ENCODE data around the gene CARM1.
A peak's percentile ranks its signal among the peaks of the same experiment; 100 is the strongest.

Gene CARM1

DNA sequence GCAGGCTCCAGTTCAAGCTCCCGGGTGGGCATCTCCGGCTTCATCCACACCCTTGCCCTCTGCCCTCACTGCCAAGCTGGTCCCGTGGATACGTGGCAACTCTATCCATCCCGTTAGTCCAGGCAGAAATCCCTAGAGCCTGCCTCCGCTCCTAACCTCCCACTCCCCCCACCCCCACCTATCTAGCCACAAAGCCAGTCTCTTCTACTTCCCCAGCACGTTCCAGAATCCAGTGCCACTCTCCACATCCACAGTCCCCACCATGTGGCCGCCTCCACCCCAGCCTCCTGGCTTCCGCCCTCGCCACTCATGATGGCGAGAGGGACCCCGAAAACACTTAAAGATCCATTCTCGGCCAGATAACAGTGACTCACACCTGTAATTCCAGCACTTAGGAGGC, 53.2 kb downstream of the CARM1 start:
- 0 out of 2 replicates have a peak, but pooled peaks cover 2% of the 10 kb centered on the region for H3F3A ChIP-seq (ENCODE audit: insufficient read depth, low read length)
- H4K20me1 ChIP-seq (ENCODE audit: insufficient read depth, low read length) = no peaks in the 10 kb centered on the region

DNA sequence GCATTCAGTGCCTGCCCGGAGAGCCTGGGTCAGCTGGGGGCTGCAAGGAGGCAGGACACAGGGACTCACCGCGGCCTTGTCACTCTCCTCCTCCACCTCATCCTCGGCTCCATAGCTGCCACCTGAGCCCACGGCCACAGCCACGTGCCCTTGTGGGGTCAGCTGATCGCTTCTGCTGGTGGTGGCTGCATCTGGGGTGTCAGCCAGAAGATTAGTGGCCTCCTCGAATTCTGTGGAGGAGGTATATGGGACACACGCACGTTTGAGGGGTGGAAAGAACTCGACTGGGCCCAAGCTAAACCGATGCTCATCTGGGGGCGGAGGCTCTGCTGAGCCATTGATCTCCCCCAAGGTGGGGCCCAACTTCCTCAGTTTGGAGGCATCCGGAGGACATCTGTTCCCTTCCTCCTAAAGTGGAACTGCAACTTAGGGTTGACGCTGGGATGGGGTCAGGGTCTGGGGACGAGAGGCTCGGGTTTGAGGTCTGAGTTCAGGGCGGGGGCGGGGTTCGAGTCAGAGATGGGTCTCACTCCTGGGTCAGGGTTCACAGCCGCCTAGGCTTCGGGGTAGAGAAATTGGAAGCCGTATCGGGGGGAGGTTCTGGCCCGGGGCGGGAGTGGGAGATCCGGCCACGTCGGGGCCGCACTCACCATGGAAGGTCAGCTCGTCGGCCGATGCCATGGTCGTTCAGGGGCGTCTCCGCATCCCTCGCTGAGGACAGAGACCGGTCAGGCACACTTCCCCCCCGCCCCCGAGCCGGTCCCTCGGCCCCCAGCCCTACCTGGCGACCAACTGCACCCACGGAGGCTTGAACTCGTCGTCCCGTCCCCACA, 56.6 kb downstream of the CARM1 start:
- Histone ChIP-seq H3K36me3 (replicated peaks; ENCODE audit: insufficient read depth, low read length) (no peaks in the 10 kb centered on the region), H3K9ac (ENCODE audit: low read length) (peak overlapping the region; percentile 75), H3K27ac (ENCODE audit: low read length) (no peak overlapping the region), H3K79me2 (ENCODE audit: low read length) (peaks cover 53% of the 10 kb centered on the region), H3K9me3 (replicated peaks; ENCODE audit: insufficient read depth, low read length) (no peaks in the 10 kb centered on the region), H3K9me2 (replicated peaks; ENCODE audit: insufficient read depth, low read length) (no peaks in the 10 kb centered on the region), H2AFZ (ENCODE audit: low read length) (peak overlapping the region; percentile 79), H3K27me3 (replicated peaks; ENCODE audit: insufficient read depth, low read length) (no peaks in the 10 kb centered on the region), H3K4me2 (ENCODE audit: low read depth, low read length) (peak overlapping the region; percentile 95), H3K4me1 (ENCODE audit: low read length) (peaks cover 10% of the 10 kb centered on the region), H3F3A (ENCODE audit: insufficient read depth, low read length) (0 out of 2 replicates have a peak, but pooled peaks cover 6% of the 10 kb centered on the region), H4K20me1 (ENCODE audit: insufficient read depth, low read length) (no peaks in the 10 kb centered on the region), H3K4me3 (ENCODE audit: low read length) (peak overlapping the region; percentile 97)
- no peak for DNase-seq
- TF ChIP-seq EZH2 (optimal IDR thresholded peaks at IDR 0.05; ENCODE audit: low read depth, low read length) = no peak
- TF ChIP-seq, protein P1, sequence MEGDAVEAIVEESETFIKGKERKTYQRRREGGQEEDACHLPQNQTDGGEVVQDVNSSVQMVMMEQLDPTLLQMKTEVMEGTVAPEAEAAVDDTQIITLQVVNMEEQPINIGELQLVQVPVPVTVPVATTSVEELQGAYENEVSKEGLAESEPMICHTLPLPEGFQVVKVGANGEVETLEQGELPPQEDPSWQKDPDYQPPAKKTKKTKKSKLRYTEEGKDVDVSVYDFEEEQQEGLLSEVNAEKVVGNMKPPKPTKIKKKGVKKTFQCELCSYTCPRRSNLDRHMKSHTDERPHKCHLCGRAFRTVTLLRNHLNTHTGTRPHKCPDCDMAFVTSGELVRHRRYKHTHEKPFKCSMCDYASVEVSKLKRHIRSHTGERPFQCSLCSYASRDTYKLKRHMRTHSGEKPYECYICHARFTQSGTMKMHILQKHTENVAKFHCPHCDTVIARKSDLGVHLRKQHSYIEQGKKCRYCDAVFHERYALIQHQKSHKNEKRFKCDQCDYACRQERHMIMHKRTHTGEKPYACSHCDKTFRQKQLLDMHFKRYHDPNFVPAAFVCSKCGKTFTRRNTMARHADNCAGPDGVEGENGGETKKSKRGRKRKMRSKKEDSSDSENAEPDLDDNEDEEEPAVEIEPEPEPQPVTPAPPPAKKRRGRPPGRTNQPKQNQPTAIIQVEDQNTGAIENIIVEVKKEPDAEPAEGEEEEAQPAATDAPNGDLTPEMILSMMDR (IDR thresholded peaks at IDR 0.05; ENCODE audit: low read length) = no peak
- no peak for TF ChIP-seq EZH2phosphoT487 (IDR thresholded peaks at IDR 0.05; ENCODE audit: low read length)

More for the DNA sequence above, 53.2 kb downstream of the CARM1 start:
- no peak for DNase-seq
- no peak for TF ChIP-seq EZH2 (optimal IDR thresholded peaks at IDR 0.05; ENCODE audit: low read depth, low read length)
- no peak for TF ChIP-seq EZH2phosphoT487 (IDR thresholded peaks at IDR 0.05; ENCODE audit: low read length)
- TF ChIP-seq, protein P1 (IDR thresholded peaks at IDR 0.05; ENCODE audit: low read length) = no peak
- Histone ChIP-seq H3K36me3 (replicated peaks; ENCODE audit: insufficient read depth, low read length) (no peaks in the 10 kb centered on the region), H3K4me3 (ENCODE audit: low read length) (no peak overlapping the region), H3K9me2 (replicated peaks; ENCODE audit: insufficient read depth, low read length) (no peaks in the 10 kb centered on the region), H2AFZ (ENCODE audit: low read length) (no peak overlapping the region), H3K79me2 (ENCODE audit: low read length) (peaks cover 24% of the 10 kb centered on the region), H3K27ac (ENCODE audit: low read length) (no peak overlapping the region), H3K9ac (ENCODE audit: low read length) (no peak overlapping the region), H3K27me3 (replicated peaks; ENCODE audit: insufficient read depth, low read length) (no peaks in the 10 kb centered on the region), H3K9me3 (replicated peaks; ENCODE audit: insufficient read depth, low read length) (no peaks in the 10 kb centered on the region), H3K4me2 (ENCODE audit: low read depth, low read length) (no peak overlapping the region), H3K4me1 (ENCODE audit: low read length) (peaks cover 7% of the 10 kb centered on the region; the same call in 1 of the 2 replicates)

DNA sequence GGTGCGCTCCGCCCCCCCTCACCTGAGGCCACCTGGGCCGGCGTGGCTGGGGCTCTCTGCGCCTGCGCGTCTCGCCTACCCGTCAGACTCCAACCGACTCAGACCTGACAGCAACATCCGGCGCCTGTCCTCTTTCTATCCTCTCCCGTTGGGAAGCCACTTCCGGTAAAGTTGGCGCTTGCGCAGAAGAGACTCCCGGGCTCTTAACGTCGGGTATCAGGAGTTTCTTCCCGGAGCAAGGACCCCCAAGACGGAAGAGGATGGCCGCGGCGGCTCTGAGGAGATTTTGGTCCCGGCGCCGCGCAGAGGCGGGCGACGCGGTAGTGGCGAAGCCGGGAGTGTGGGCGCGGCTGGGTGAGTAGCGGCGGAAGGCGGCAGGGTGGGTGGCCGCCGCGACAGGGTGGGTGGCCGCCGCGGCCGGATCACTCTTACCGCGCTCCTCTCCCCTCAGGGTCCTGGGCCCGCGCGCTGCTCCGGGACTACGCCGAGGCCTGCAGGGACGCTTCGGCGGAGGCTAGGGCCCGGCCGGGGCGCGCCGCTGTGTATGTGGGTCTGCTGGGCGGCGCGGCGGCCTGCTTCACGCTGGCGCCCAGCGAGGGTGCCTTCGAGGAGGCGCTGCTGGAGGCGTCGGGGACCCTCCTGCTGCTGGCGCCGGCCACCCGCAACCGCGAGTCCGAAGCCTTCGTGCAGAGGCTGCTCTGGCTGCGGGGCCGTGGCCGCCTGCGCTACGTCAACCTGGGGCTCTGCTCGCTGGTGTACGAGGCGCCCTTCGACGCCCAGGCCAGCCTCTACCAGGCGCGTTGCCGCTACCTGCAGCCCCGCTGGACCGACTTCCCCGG, 57.4 kb downstream of the CARM1 start, which contains the start of the genes TIMM29 and YIPF2:
TIMM29 (plus strand) TSS at position 249 of the 839 bp plus-strand sequence; CDS start at position 261, 12 bp downstream.
YIPF2 (minus strand) TSS at position 77 of the 839 bp plus-strand sequence. CDS start 229 bp downstream, outside the sequence.
- H3K27me3 ChIP-seq (replicated peaks; ENCODE audit: insufficient read depth, low read length) = no peaks in the 10 kb centered on the region
- peak within 1 kb of the TSS; percentile 31; the same call in 1 of the 2 replicates for H3K27ac ChIP-seq (ENCODE audit: low read length)
- H2AFZ ChIP-seq (ENCODE audit: low read length) = peak within 1 kb of the TSS; percentile 79
- TF ChIP-seq EZH2 (optimal IDR thresholded peaks at IDR 0.05; ENCODE audit: low read depth, low read length) (no peak), EZH2phosphoT487 (IDR thresholded peaks at IDR 0.05; ENCODE audit: low read length) (no peak)
- TF ChIP-seq, protein P1 (IDR thresholded peaks at IDR 0.05; ENCODE audit: low read length) = no peak
- H3F3A ChIP-seq (ENCODE audit: insufficient read depth, low read length) = 0 out of 2 replicates have a peak, but pooled peaks cover 6% of the 10 kb centered on the region
- no peaks in the 10 kb centered on the region for H3K9me3 ChIP-seq (replicated peaks; ENCODE audit: insufficient read depth, low read length)
- H4K20me1 ChIP-seq (ENCODE audit: insufficient read depth, low read length) = no peaks in the 10 kb centered on the region
- peaks cover 10% of the 10 kb centered on the region for H3K4me1 ChIP-seq (ENCODE audit: low read length)
- peak within 1 kb of the TSS; percentile 95 for H3K4me2 ChIP-seq (ENCODE audit: low read depth, low read length)
- no peaks in the 10 kb centered on the region for H3K36me3 ChIP-seq (replicated peaks; ENCODE audit: insufficient read depth, low read length)
- peak within 1 kb of the TSS; percentile 97 for H3K4me3 ChIP-seq (ENCODE audit: low read length)
- no peaks in the 10 kb centered on the region for H3K9me2 ChIP-seq (replicated peaks; ENCODE audit: insufficient read depth, low read length)
- peaks cover 56% of the 10 kb centered on the region for H3K79me2 ChIP-seq (ENCODE audit: low read length)
- peak; percentile 99 for DNase-seq
- H3K9ac ChIP-seq (ENCODE audit: low read length) = peak within 1 kb of the TSS; percentile 75

All from MM.1S (cell line).